Epithelial cell of prostate (primary cell): ENCODE data around the gene TNFAIP1.

Experiments
- DNase-seq: peaks from one replicate; pipeline ENCODE4 v3.0.0-alpha.2; 2011; ENCODE audit warnings: low read depth, low spot score
- H3K27ac ChIP-seq: fragments of 450-650 bp; 2 replicates; pipeline ENCODE4 v1.5.1; 2017; ENCODE audit warnings: mild to moderate bottlenecking

TNFAIP1 gene

GRCh38 chr17:28394337-28395116, 59.0 kb downstream of the TNFAIP1 start:
- no peak for DNase-seq
- no peak overlapping the region for H3K27ac ChIP-seq

DNA sequence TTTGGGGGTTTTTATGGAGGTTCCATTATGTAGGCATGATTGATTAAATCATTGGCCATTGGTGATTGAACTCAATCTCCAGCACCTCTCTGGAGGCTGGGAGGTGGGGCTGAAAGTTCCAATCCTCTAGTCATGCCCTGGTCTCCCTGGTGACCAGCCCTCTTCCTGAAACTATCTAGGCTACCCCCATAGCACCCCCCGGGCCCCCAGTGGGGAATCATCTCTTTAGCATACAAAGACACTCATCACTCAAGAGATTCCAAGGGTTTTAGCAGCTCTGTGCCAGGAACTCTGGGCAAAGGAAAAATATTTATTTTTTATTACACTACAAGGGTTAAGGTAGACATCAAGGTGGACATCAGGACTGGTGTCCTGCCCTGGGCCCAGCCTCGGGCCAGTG, 59.9 kb downstream of the TNFAIP1 start:
- H3K27ac ChIP-seq, result no peak overlapping the region
- no peak for DNase-seq

- DNase-seq, result no peak
- no peak overlapping the region for H3K27ac ChIP-seq
Measured at GRCh38 chr17:28395968-28396367, 60.4 kb downstream of the TNFAIP1 start.
